Endodermal cell (in vitro differentiated cells): Measurements from ENCODE around the gene OR13J1. TPM values are rescaled to one million over a fixed set of nuclear protein-coding genes. Genes with fewer than 3 reads are reported as not detected.
A peak's percentile ranks its signal among the peaks of the same experiment; 100 is the strongest.

Experiments
- DNase-seq: peaks from one replicate; pipeline ENCODE4 v3.0.0-alpha.2; 2017
- H3K27ac ChIP-seq: 2 replicates; pipeline ENCODE4 v1.5.1; 2013; ENCODE audit warnings: mild to moderate bottlenecking, low read depth, low read length, moderate library complexity
- H3K27me3 ChIP-seq: 2 replicates; pipeline ENCODE4 v1.6.1; 2013; ENCODE audit warnings: mild to moderate bottlenecking, low read length, moderate library complexity; ENCODE audit not compliant: insufficient read depth, control insufficient read depth, poor library complexity, severe bottlenecking
- H3K36me3 ChIP-seq: 2 replicates; pipeline ENCODE4 v1.7.0; 2013; ENCODE audit warnings: mild to moderate bottlenecking, low read length, moderate library complexity; ENCODE audit not compliant: control insufficient read depth, insufficient read depth
- H3K4me1 ChIP-seq: one replicate; pipeline ENCODE4 v1.7.0; 2013; ENCODE audit warnings: low read length; ENCODE audit not compliant: control insufficient read depth, insufficient read depth
- H3K4me3 ChIP-seq: 2 replicates; pipeline ENCODE4 v1.5.1; 2013; ENCODE audit warnings: mild to moderate bottlenecking, low read length, moderate library complexity
- H3K9ac ChIP-seq: 2 replicates; pipeline ENCODE4 v1.6.1; 2013; ENCODE audit warnings: mild to moderate bottlenecking, low read length, moderate library complexity; ENCODE audit not compliant: poor library complexity, severe bottlenecking; ENCODE audit errors: extremely low read depth
- H3K9me3 ChIP-seq: 2 replicates; pipeline ENCODE4 v1.6.1; 2013; ENCODE audit warnings: mild to moderate bottlenecking, low read length, moderate library complexity; ENCODE audit not compliant: control insufficient read depth
- H3K27ac Mint-ChIP-seq: 2 replicates; pipeline ENCODE4 v1.8.0; 2020; ENCODE audit warnings: mixed read lengths
- H3K27me3 Mint-ChIP-seq: 2 replicates; pipeline ENCODE4 v1.8.0; 2021; ENCODE audit warnings: mild to moderate bottlenecking, mixed read lengths; ENCODE audit not compliant: insufficient read depth
- H3K36me3 Mint-ChIP-seq: 2 replicates; pipeline ENCODE4 v1.8.0; 2020; ENCODE audit warnings: low read depth, mixed read lengths
- H3K4me1 Mint-ChIP-seq: 2 replicates; pipeline ENCODE4 v1.8.0; 2020; ENCODE audit warnings: mixed read lengths
- H3K4me3 Mint-ChIP-seq: 2 replicates; pipeline ENCODE4 v1.8.0; 2020; ENCODE audit warnings: mild to moderate bottlenecking, moderate library complexity, mixed read lengths
- H3K9me3 Mint-ChIP-seq: 2 replicates; pipeline ENCODE4 v1.8.0; 2020; ENCODE audit warnings: mild to moderate bottlenecking, mixed read lengths
- CTCF ChIP-seq: fragments of 200-600 bp; sonication (generic); conservative IDR thresholded peaks from 2 replicates; pipeline ENCODE4 v1.5.0; 2021; ENCODE audit warnings: antibody characterized with exemption, mild to moderate bottlenecking
- WGBS, 2 experiments: methylation state at CpG; one replicate each; pipeline versions ENCODE4 v1.1.5 to v1.1.7; 2013; ENCODE audit warnings: missing lambda C conversion rate in 2 of 2, mixed read lengths in 1 of 2; ENCODE audit not compliant: insufficient coverage in 1 of 2, insufficient read length in 1 of 2; 5-methylcytosine and 5-hydroxymethylcytosine counted together
- total RNA-seq, 2 donors: library from RNA; stranded (reverse); fragmentation: NEBNext Ultra II Directional in 1 of 2; extraction: Animal tissue kit (Norgen Biotek cat#: 25700) in 1 of 2; gene quantifications; 2 replicates in 1 of 2; 3 replicates in 1 of 2; pipeline ENCODE4 v1.2.1, GENCODE V29; 2021

Gene OR13J1
- total RNA-seq, 2 donors from 2014 or later: not detected

GRCh38 chr9:35882263-35882848 lies 12.2 kb upstream of the OR13J1 start:
- peaks cover 8% of the 10 kb centered on the region for H3K27me3 Mint-ChIP-seq
- no peaks in the 10 kb centered on the region for H3K27me3 ChIP-seq
- H3K4me1 Mint-ChIP-seq: no peaks in the 10 kb centered on the region
- H3K9me3 Mint-ChIP-seq: peaks cover 6% of the 10 kb centered on the region
- TF ChIP-seq CTCF: peak; percentile 98
- H3K27ac Mint-ChIP-seq: no peak overlapping the region
- no peak overlapping the region for H3K27ac ChIP-seq
- peaks cover under 1% of the 10 kb centered on the region for H3K9me3 ChIP-seq
- DNase-seq: peak; percentile 92
- H3K36me3 ChIP-seq: no peaks in the 10 kb centered on the region
- no peaks in the 10 kb centered on the region for H3K4me1 ChIP-seq
- H3K4me3 Mint-ChIP-seq: no peak overlapping the region
- 0 to 8% methylated on average over 1 to 4 of the region's 4 CpGs for WGBS, 2 experiments
- H3K4me3 ChIP-seq: no peak overlapping the region
- no peaks in the 10 kb centered on the region for H3K36me3 Mint-ChIP-seq
- H3K9ac ChIP-seq: no peak overlapping the region

- Mint-ChIP-seq H3K27ac (no peak overlapping the region), H3K4me3 (no peak overlapping the region), H3K9me3 (peaks cover 20% of the 10 kb centered on the region), H3K4me1 (no peaks in the 10 kb centered on the region), H3K36me3 (no peaks in the 10 kb centered on the region), H3K27me3 (peaks cover 5% of the 10 kb centered on the region)
- Histone ChIP-seq H3K9me3 (peaks cover 21% of the 10 kb centered on the region), H3K27ac (no peak overlapping the region), H3K9ac (no peak overlapping the region), H3K36me3 (no peaks in the 10 kb centered on the region), H3K4me1 (no peaks in the 10 kb centered on the region), H3K27me3 (no peaks in the 10 kb centered on the region), H3K4me3 (no peak overlapping the region)
- DNase-seq: no peak
- no peak for TF ChIP-seq CTCF
- WGBS, 2 experiments: 83 to 93% methylated on average over 1 to 3 of the region's 3 CpGs
These were observed 2.3 kb upstream of the OR13J1 start for GRCh38 chr9:35872505-35872904.

GRCh38 chr9:35871545-35871944 lies 1.3 kb upstream of the OR13J1 start:
- Mint-ChIP-seq H3K4me3 (no peak overlapping the region), H3K36me3 (no peaks in the 10 kb centered on the region), H3K4me1 (no peaks in the 10 kb centered on the region), H3K27me3 (peaks cover 5% of the 10 kb centered on the region), H3K9me3 (peaks cover 11% of the 10 kb centered on the region), H3K27ac (no peak overlapping the region)
- TF ChIP-seq CTCF: no peak
- Histone ChIP-seq H3K4me1 (no peaks in the 10 kb centered on the region), H3K4me3 (no peak overlapping the region), H3K9ac (no peak overlapping the region), H3K27me3 (no peaks in the 10 kb centered on the region), H3K9me3 (peaks cover 12% of the 10 kb centered on the region), H3K27ac (no peak overlapping the region), H3K36me3 (no peaks in the 10 kb centered on the region)
- 70 to 77% methylated on average over 2 to 3 of the region's 3 CpGs for WGBS, 2 experiments
- DNase-seq: no peak
